Parathyroid adenoma (tissue), 2 donors: ENCODE measurements around the gene DNAI2.
A peak's percentile ranks its signal among the peaks of the same experiment; 100 is the strongest.

Experiments used
- H2AFZ ChIP-seq: fragments of 300-600 bp; sonication (generic); one replicate; pipeline ENCODE4 v1.7.0; 2017; ENCODE audit warnings: antibody characterized with exemption, mild to moderate bottlenecking
- H3K27ac ChIP-seq: fragments of 300-600 bp; sonication (generic); one replicate; pipeline ENCODE4 v1.7.0; 2017
- H3K27me3 ChIP-seq: fragments of 300-600 bp; sonication (generic); one replicate; pipeline ENCODE4 v1.7.0; 2017; ENCODE audit warnings: low read length; ENCODE audit not compliant: control insufficient read depth, insufficient read depth
- H3K36me3 ChIP-seq: fragments of 300-600 bp; sonication (generic); one replicate; pipeline ENCODE4 v1.7.0; 2017; ENCODE audit warnings: low read length; ENCODE audit not compliant: control insufficient read depth, insufficient read depth
- H3K4me1 ChIP-seq: fragments of 300-600 bp; sonication (generic); one replicate; pipeline ENCODE4 v1.7.0; 2017; ENCODE audit warnings: control low read depth
- H3K4me2 ChIP-seq: fragments of 300-600 bp; sonication (generic); one replicate; pipeline ENCODE4 v1.7.0; 2017; ENCODE audit warnings: low read length
- H3K4me3 ChIP-seq: fragments of 300-600 bp; sonication (generic); one replicate; pipeline ENCODE4 v1.7.0; 2017; ENCODE audit warnings: low read depth, low read length
- H3K79me2 ChIP-seq: fragments of 300-600 bp; sonication (generic); one replicate; pipeline ENCODE4 v1.7.0; 2017; ENCODE audit warnings: control low read depth
- H3K9ac ChIP-seq: fragments of 300-600 bp; sonication (generic); one replicate; pipeline ENCODE4 v1.7.0; 2017; ENCODE audit warnings: mild to moderate bottlenecking
- H3K9me3 ChIP-seq: fragments of 300-600 bp; sonication (generic); one replicate; pipeline ENCODE4 v1.7.0; 2017; ENCODE audit warnings: low read length; ENCODE audit not compliant: control insufficient read depth
- TF ChIP-seq, protein P1 (sequence below): fragments of 300-600 bp; sonication (generic); IDR thresholded peaks from one replicate; pipeline ENCODE4 v1.7.0; 2017; ENCODE audit warnings: antibody characterized with exemption, mild to moderate bottlenecking
- donor health status: primary hyperparathyroidism.

DNAI2 gene

DNA sequence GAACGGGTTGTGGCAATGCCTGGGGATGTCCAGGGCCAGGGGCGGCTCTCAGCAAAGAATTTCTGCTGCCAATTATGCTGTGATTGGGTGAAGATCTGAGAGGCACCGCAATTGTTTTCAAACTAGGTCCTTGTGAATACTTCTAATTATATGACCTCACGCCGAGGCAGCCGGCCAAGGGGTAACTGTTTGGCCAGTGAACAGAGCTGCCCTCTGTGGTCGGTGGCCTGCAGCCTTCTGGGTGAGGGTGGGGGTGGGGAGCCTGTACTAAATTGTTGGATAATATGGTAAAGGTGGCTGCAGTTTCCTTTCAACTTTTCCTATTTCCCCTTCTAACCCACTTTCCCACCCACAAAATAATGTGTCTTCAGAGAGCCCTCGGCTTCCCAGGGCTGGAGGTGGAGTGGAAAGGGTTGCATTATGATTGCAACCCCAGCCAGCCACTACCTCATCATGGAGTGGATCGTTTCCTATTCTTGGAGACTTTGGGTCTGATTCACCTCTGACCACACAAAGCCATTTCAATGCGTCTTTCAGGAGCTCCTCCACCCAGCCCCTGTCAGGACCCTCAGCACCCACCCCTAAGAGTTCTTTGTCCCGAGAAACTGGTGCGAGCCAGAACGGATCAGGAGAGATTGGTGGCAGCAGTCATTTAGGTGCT is 2.0 kb upstream of the DNAI2 start:
- Histone ChIP-seq H3K27me3 (peaks cover 3% of the 10 kb centered on the region), H3K4me3 (no peak overlapping the region), H3K4me2 (no peak overlapping the region), H3K9me3 (no peaks in the 10 kb centered on the region), H3K9ac (no peak overlapping the region), H3K79me2 (no peaks in the 10 kb centered on the region), H3K36me3 (no peaks in the 10 kb centered on the region), H3K27ac (no peak overlapping the region), H3K4me1 (no peaks in the 10 kb centered on the region), H2AFZ (no peak overlapping the region)
- TF ChIP-seq, protein P1, sequence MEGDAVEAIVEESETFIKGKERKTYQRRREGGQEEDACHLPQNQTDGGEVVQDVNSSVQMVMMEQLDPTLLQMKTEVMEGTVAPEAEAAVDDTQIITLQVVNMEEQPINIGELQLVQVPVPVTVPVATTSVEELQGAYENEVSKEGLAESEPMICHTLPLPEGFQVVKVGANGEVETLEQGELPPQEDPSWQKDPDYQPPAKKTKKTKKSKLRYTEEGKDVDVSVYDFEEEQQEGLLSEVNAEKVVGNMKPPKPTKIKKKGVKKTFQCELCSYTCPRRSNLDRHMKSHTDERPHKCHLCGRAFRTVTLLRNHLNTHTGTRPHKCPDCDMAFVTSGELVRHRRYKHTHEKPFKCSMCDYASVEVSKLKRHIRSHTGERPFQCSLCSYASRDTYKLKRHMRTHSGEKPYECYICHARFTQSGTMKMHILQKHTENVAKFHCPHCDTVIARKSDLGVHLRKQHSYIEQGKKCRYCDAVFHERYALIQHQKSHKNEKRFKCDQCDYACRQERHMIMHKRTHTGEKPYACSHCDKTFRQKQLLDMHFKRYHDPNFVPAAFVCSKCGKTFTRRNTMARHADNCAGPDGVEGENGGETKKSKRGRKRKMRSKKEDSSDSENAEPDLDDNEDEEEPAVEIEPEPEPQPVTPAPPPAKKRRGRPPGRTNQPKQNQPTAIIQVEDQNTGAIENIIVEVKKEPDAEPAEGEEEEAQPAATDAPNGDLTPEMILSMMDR, result no peak

DNA sequence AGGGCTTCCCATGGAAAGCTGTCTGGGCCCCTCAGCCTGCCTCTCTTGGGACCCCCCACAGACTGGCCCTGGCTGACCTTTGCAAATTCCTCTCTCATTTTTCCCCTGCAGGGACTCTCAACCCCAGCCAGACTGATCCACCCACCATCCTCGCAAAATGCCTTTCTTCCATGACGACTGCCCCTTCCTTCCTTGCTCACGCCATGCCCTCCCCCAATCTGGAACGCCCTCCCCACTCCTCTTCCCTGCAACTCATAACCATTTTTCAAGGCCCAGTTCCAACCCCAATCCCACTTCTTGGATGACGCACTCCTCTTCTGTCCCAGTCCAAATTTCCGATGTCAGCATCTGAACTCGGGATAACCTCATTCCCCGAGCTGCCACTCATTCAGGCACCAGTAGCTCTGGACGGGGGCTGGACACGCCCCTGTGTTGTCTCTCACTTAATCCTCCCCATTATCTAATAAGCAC is 1.3 kb upstream of the DNAI2 start:
- H3K4me2 ChIP-seq, result no peak overlapping the region
- no peaks in the 10 kb centered on the region for H3K79me2 ChIP-seq
- TF ChIP-seq, protein P1, result no peak
- no peak overlapping the region for H3K27ac ChIP-seq
- no peaks in the 10 kb centered on the region for H3K4me1 ChIP-seq
- no peak overlapping the region for H3K9ac ChIP-seq
- no peak overlapping the region for H3K4me3 ChIP-seq
- H3K9me3 ChIP-seq, result no peaks in the 10 kb centered on the region
- H3K36me3 ChIP-seq, result no peaks in the 10 kb centered on the region
- H2AFZ ChIP-seq, result no peak overlapping the region
- peaks cover 3% of the 10 kb centered on the region for H3K27me3 ChIP-seq

DNA sequence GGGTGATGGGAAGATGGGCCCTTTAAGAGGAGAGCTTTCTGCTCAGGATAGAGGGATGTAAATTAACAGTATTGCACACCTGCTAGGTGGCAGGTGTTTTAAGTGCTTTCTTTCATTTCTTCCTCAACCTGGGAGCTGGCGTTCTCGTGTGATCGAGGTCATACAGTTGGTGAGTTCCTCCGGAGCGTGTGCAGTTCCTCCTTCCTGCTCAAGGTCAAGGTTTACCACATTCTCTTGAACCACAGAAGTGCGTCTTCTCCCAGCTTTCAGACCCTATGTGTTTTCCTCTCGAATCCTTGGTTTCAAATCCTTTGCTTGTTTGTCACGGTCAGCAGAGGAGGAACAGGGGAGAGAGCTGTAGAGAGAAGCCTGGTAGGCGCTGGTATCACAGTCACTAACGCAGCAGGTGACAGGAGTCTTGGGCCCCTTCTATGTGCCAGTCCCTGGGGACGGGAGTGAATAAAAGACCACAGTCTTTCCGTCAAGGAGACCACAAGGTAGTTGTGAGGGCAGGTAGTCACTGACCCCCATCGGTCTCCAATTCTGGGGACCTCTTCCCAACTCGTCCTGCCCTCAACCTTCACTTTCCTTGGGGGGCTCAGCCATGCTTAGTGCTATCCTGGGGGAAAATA is 791 bp downstream of the DNAI2 start:
- no peaks in the 10 kb centered on the region for H3K9me3 ChIP-seq
- H3K36me3 ChIP-seq, result no peaks in the 10 kb centered on the region
- H3K27me3 ChIP-seq, result peaks cover 3% of the 10 kb centered on the region
- H3K4me2 ChIP-seq, result no peak overlapping the region
- H2AFZ ChIP-seq, result no peak overlapping the region
- TF ChIP-seq, protein P1, result no peak
- no peak overlapping the region for H3K9ac ChIP-seq
- no peaks in the 10 kb centered on the region for H3K79me2 ChIP-seq
- no peaks in the 10 kb centered on the region for H3K4me1 ChIP-seq
- no peak overlapping the region for H3K27ac ChIP-seq
- H3K4me3 ChIP-seq, result no peak overlapping the region

DNA sequence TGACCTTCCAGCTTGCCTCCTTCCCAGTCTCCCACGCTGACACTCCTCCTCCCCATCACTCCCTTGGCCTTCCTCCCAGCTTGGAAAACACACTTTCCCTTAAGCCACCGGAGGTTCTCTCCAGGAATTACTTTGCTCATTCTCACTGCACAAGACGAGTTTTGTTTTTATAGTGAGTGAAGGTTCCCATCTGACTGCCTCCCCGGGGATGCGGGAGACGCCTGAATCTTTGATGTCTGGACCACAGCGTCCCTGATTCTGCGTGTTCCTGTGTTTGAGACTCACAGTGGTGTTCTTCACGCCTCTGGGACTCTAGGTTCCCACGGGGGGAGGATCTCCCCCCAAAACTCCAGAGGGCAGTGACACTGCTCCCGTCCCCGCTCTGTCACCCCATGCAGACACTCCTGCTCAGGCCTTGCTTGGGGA is 2.0 kb downstream of the DNAI2 start:
- no peaks in the 10 kb centered on the region for H3K79me2 ChIP-seq
- no peaks in the 10 kb centered on the region for H3K36me3 ChIP-seq
- TF ChIP-seq, protein P1, result no peak
- no peak overlapping the region for H3K9ac ChIP-seq
- H3K27me3 ChIP-seq, result peaks cover 3% of the 10 kb centered on the region
- H3K4me3 ChIP-seq, result no peak overlapping the region
- no peaks in the 10 kb centered on the region for H3K4me1 ChIP-seq
- H3K4me2 ChIP-seq, result no peak overlapping the region
- H3K27ac ChIP-seq, result peak overlapping the region; percentile 21
- no peaks in the 10 kb centered on the region for H3K9me3 ChIP-seq
- no peak overlapping the region for H2AFZ ChIP-seq
